GM23248 (cell line): ENCODE data around the gene RPL22. TPM values are rescaled to one million over a fixed set of nuclear protein-coding genes. Genes with fewer than 3 reads are reported as not detected.

Experiments used
- DNase-seq: peaks from one replicate; pipeline ENCODE4 v3.0.0-alpha.2; 2015
- H2AFZ ChIP-seq: fragments of 200-600 bp; sonication (generic); 2 replicates; pipeline ENCODE4 v1.6.1; 2016; ENCODE audit warnings: antibody characterized with exemption
- H3F3A ChIP-seq: fragments of 200-600 bp; sonication (generic); 2 replicates; pipeline ENCODE4 v1.6.1; 2016; ENCODE audit warnings: mild to moderate bottlenecking, antibody characterized with exemption, mixed run types; ENCODE audit not compliant: insufficient read depth
- H3K27ac ChIP-seq: fragments of 200-600 bp; sonication (generic); 2 replicates; pipeline ENCODE4 v1.5.1; 2016; ENCODE audit warnings: mild to moderate bottlenecking
- H3K27me3 ChIP-seq: fragments of 200-600 bp; sonication (generic); replicated peaks from 2 replicates; pipeline ENCODE4 v1.6.1; 2016; ENCODE audit warnings: mild to moderate bottlenecking; ENCODE audit not compliant: insufficient read depth
- H3K36me3 ChIP-seq: fragments of 200-600 bp; sonication (generic); 2 replicates; pipeline ENCODE4 v1.6.1; 2016; ENCODE audit warnings: low read depth, mild to moderate bottlenecking
- H3K4me1 ChIP-seq: fragments of 200-600 bp; sonication (generic); 2 replicates; pipeline ENCODE4 v1.6.1; 2016; ENCODE audit warnings: mild to moderate bottlenecking; ENCODE audit not compliant: insufficient read depth
- H3K4me2 ChIP-seq: fragments of 200-600 bp; sonication (generic); one replicate; pipeline ENCODE4 v1.6.1; 2016; ENCODE audit warnings: mild to moderate bottlenecking; ENCODE audit not compliant: unreplicated experiment
- H3K4me3 ChIP-seq: fragments of 200-600 bp; sonication (generic); 2 replicates; pipeline ENCODE4 v1.5.1; 2016; ENCODE audit warnings: mild to moderate bottlenecking
- H3K79me2 ChIP-seq: fragments of 200-600 bp; sonication (generic); 2 replicates; pipeline ENCODE4 v1.6.1; 2016; ENCODE audit warnings: mild to moderate bottlenecking; ENCODE audit not compliant: insufficient read depth
- H3K9ac ChIP-seq: fragments of 200-600 bp; sonication (generic); 2 replicates; pipeline ENCODE4 v1.6.1; 2016; ENCODE audit warnings: mild to moderate bottlenecking
- H3K9me2 ChIP-seq: fragments of 200-600 bp; sonication (generic); 2 replicates; pipeline ENCODE4 v1.6.1; 2016; ENCODE audit warnings: mixed run types, mild to moderate bottlenecking, moderate library complexity; ENCODE audit not compliant: insufficient read depth
- H3K9me3 ChIP-seq: fragments of 200-600 bp; sonication (generic); one replicate; pipeline ENCODE4 v1.6.1; 2017; ENCODE audit warnings: low read depth
- H4K20me1 ChIP-seq: fragments of 200-600 bp; sonication (generic); 2 replicates; pipeline ENCODE4 v1.6.0; 2016; ENCODE audit not compliant: insufficient read depth
- EZH2 ChIP-seq: fragments of 200-600 bp; sonication (generic); IDR thresholded peaks from 2 replicates; pipeline ENCODE4 v1.6.1; 2018; ENCODE audit warnings: antibody characterized with exemption, mild to moderate bottlenecking; ENCODE audit not compliant: insufficient read depth, poor library complexity, severe bottlenecking
- EZH2phosphoT487 ChIP-seq: fragments of 200-600 bp; sonication (generic); IDR thresholded peaks from 2 replicates; pipeline ENCODE4 v1.6.1; 2018; ENCODE audit warnings: antibody characterized with exemption, moderate library complexity, mild to moderate bottlenecking, low read depth; ENCODE audit not compliant: insufficient read depth
- WGBS, 2 experiments: methylation state at CpG; one replicate each; pipeline ENCODE4 v1.1.6; 2015 to 2017; ENCODE audit warnings: low lambda C conversion rate in 2 of 2, low coverage in 1 of 2; ENCODE audit errors: missing lambda C conversion rate in 2 of 2; 5-methylcytosine and 5-hydroxymethylcytosine counted together
- in situ Hi-C: fragments of 300-500 bp; cut with MboI; formaldehyde crosslinking; loops from 2 replicates; pipeline ENCODE4 v1.15.0; 2020
- polyA plus RNA-seq: library from polyadenylated mRNA; unstranded; fragments of >200 nt; fragmentation: Nextera tagmentation; extraction: Ambion mirVana; gene quantifications from 2 replicates; pipeline ENCODE4 v1.2.1, GENCODE V29; 2016
- total RNA-seq: library from RNA; depleted of rRNA; stranded (reverse); fragments of >200 nt; shearing (Covaris generic); gene quantifications from 2 replicates; pipeline ENCODE4 v1.2.3, GENCODE V29; 2014

The RPL22 gene
- total and polyA plus RNA-seq, 2 experiments from 2014 or later = 127 to 137 TPM

GRCh38 chr1:6142036-6142621 lies 57.3 kb downstream of the RPL22 start:
- H3K4me2 ChIP-seq = no peak overlapping the region
- H2AFZ ChIP-seq = no peak overlapping the region
- H3K4me1 ChIP-seq = no peaks in the 10 kb centered on the region
- no peaks in the 10 kb centered on the region for H3K36me3 ChIP-seq
- H3K27ac ChIP-seq = no peak overlapping the region
- no peaks in the 10 kb centered on the region for H3K9me2 ChIP-seq
- WGBS, 2 experiments = 83 to 84% methylated on average over 33 of the region's 33 CpGs
- no peak overlapping the region for H3K4me3 ChIP-seq
- H3K27me3 ChIP-seq = 0 out of 2 replicates have a peak, but pooled peaks cover 8% of the 10 kb centered on the region
- in situ Hi-C loops = no loop called here
- H4K20me1 ChIP-seq = no peaks in the 10 kb centered on the region
- no peaks in the 10 kb centered on the region for H3K9me3 ChIP-seq
- no peaks in the 10 kb centered on the region for H3F3A ChIP-seq
- H3K9ac ChIP-seq = no peak overlapping the region
- H3K79me2 ChIP-seq = no peaks in the 10 kb centered on the region
- no peak for DNase-seq
- TF ChIP-seq EZH2phosphoT487 = no peak
- TF ChIP-seq EZH2 = no peak

GRCh38 chr1:6141592-6141991 lies 57.8 kb downstream of the RPL22 start:
- H3K27ac ChIP-seq = no peak overlapping the region
- no peaks in the 10 kb centered on the region for H3F3A ChIP-seq
- no peaks in the 10 kb centered on the region for H3K36me3 ChIP-seq
- no peaks in the 10 kb centered on the region for H3K9me3 ChIP-seq
- no peak for DNase-seq
- no peak overlapping the region for H3K4me3 ChIP-seq
- TF ChIP-seq EZH2 = no peak
- no peak for TF ChIP-seq EZH2phosphoT487
- no peaks in the 10 kb centered on the region for H3K4me1 ChIP-seq
- WGBS, 2 experiments = 50 to 72% methylated on average over 7 of the region's 7 CpGs
- no peak overlapping the region for H3K9ac ChIP-seq
- no peak overlapping the region for H3K4me2 ChIP-seq
- in situ Hi-C loops = no loop called here
- H3K27me3 ChIP-seq = 0 out of 2 replicates have a peak, but pooled peaks cover 9% of the 10 kb centered on the region
- H3K9me2 ChIP-seq = no peaks in the 10 kb centered on the region
- H4K20me1 ChIP-seq = no peaks in the 10 kb centered on the region
- H2AFZ ChIP-seq = no peak overlapping the region
- H3K79me2 ChIP-seq = no peaks in the 10 kb centered on the region

- 0 out of 2 replicates have a peak, but pooled peaks cover 9% of the 10 kb centered on the region for H3K27me3 ChIP-seq
- no peaks in the 10 kb centered on the region for H3K9me3 ChIP-seq
- H3F3A ChIP-seq = no peaks in the 10 kb centered on the region
- H2AFZ ChIP-seq = no peak overlapping the region
- no peak overlapping the region for H3K27ac ChIP-seq
- no peaks in the 10 kb centered on the region for H3K4me1 ChIP-seq
- DNase-seq = no peak
- no peak overlapping the region for H3K9ac ChIP-seq
- H3K9me2 ChIP-seq = no peaks in the 10 kb centered on the region
- WGBS, 2 experiments = 43 to 54% methylated on average over 2 of the region's 2 CpGs
- TF ChIP-seq EZH2 (no peak), EZH2phosphoT487 (no peak)
- no peak overlapping the region for H3K4me3 ChIP-seq
- no peaks in the 10 kb centered on the region for H4K20me1 ChIP-seq
- no peak overlapping the region for H3K4me2 ChIP-seq
- in situ Hi-C loops = no loop called here
- H3K79me2 ChIP-seq = no peaks in the 10 kb centered on the region
- H3K36me3 ChIP-seq = no peaks in the 10 kb centered on the region
Observed at GRCh38 chr1:6140413-6140812, 59.0 kb downstream of the RPL22 start.

- H3K4me2 ChIP-seq = no peak overlapping the region
- H3K9ac ChIP-seq = no peak overlapping the region
- no peaks in the 10 kb centered on the region for H3K9me3 ChIP-seq
- H3K4me1 ChIP-seq = no peaks in the 10 kb centered on the region
- no peaks in the 10 kb centered on the region for H4K20me1 ChIP-seq
- no peak overlapping the region for H3K4me3 ChIP-seq
- WGBS, 2 experiments = 45 to 49% methylated on average over 4 to 5 of the region's 5 CpGs
- no peak for DNase-seq
- H3K9me2 ChIP-seq = no peaks in the 10 kb centered on the region
- TF ChIP-seq EZH2phosphoT487 = no peak
- no peak for TF ChIP-seq EZH2
- H3K27ac ChIP-seq = no peak overlapping the region
- H3F3A ChIP-seq = no peaks in the 10 kb centered on the region
- no peaks in the 10 kb centered on the region for H3K36me3 ChIP-seq
- H3K79me2 ChIP-seq = no peaks in the 10 kb centered on the region
- in situ Hi-C loops = no loop called here
- H3K27me3 ChIP-seq = 0 out of 2 replicates have a peak, but pooled peaks cover 9% of the 10 kb centered on the region
- H2AFZ ChIP-seq = no peak overlapping the region
Observed at GRCh38 chr1:6137758-6138157, 61.6 kb downstream of the RPL22 start.
